Osteocyte (in vitro differentiated cells): ENCODE data around the gene ABCC1. TPM values are rescaled to one million over a fixed set of nuclear protein-coding genes. Genes with fewer than 3 reads are reported as not detected.

Experiments used
- DNase-seq: peaks from one replicate; pipeline ENCODE4 v3.0.0; 2021; ENCODE audit warnings: mixed read lengths; ENCODE audit not compliant: unreplicated experiment; ENCODE audit errors: extremely low spot score
- H3K27ac Mint-ChIP-seq: one replicate; pipeline ENCODE4 v1.8.0; 2021; ENCODE audit warnings: mild to moderate bottlenecking, mixed read lengths; ENCODE audit not compliant: unreplicated experiment
- H3K27me3 Mint-ChIP-seq: one replicate; pipeline ENCODE4 v1.8.0; 2021; ENCODE audit warnings: mixed read lengths; ENCODE audit not compliant: unreplicated experiment
- H3K36me3 Mint-ChIP-seq: one replicate; pipeline ENCODE4 v1.8.0; 2021; ENCODE audit warnings: mixed read lengths; ENCODE audit not compliant: unreplicated experiment
- H3K4me1 Mint-ChIP-seq: one replicate; pipeline ENCODE4 v1.8.0; 2021; ENCODE audit warnings: mixed read lengths; ENCODE audit not compliant: unreplicated experiment
- H3K4me3 Mint-ChIP-seq: one replicate; pipeline ENCODE4 v1.8.0; 2021; ENCODE audit warnings: mild to moderate bottlenecking, moderate library complexity, mixed read lengths; ENCODE audit not compliant: unreplicated experiment
- H3K9me3 Mint-ChIP-seq: one replicate; pipeline ENCODE4 v1.8.0; 2021; ENCODE audit warnings: mixed read lengths; ENCODE audit not compliant: unreplicated experiment
- total RNA-seq: library from RNA; stranded (reverse); gene quantifications from 2 replicates; pipeline ENCODE4 v1.2.1, GENCODE V29; 2021
- TF ChIP-seq, protein P1 (sequence below): fragments of 200-600 bp; sonication (generic); IDR thresholded peaks from 2 replicates; pipeline ENCODE4 v1.5.0; 2021; ENCODE audit warnings: antibody characterized with exemption, mild to moderate bottlenecking, moderate library complexity

ABCC1 gene
- total RNA-seq, 1 donor from 2014 or later: 256 TPM

DNA sequence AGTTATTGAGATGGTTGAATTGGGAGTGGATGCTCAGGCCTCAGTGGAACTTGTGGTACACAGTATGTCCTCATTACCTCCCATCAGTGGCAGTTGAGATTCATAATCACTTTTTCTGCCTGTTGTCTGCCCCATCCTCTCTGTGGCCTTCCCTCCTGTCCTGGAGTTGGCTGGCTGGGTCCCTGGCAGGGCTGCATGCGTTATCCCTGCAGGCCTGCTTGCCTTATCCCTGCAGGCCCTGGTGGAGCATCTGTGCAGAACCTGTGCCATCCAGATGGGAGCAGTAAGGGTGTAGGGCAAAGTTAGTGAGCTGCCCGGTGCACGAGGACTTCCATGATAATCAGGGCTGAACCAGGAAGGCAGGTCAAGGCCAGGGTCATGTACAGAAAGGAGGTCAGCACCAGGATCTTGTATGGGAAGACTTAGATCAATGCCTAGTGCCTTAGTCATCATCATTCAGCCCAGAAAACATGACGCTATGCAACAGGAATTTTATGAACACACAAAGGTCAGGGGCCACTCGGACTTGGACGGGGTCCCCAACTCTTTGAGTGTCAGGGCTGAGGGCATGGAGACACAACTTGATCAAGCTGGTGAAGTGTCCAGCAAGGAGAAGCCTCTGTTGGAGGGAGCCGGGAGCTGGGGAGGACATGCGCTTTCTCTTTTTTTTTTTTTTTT, 47.2 kb downstream of the ABCC1 start:
- H3K4me3 Mint-ChIP-seq: peak overlapping the region; percentile 22
- peaks cover 28% of the 10 kb centered on the region for H3K36me3 Mint-ChIP-seq
- H3K9me3 Mint-ChIP-seq: no peaks in the 10 kb centered on the region
- H3K27ac Mint-ChIP-seq: peak overlapping the region; percentile 94
- TF ChIP-seq, protein P1, sequence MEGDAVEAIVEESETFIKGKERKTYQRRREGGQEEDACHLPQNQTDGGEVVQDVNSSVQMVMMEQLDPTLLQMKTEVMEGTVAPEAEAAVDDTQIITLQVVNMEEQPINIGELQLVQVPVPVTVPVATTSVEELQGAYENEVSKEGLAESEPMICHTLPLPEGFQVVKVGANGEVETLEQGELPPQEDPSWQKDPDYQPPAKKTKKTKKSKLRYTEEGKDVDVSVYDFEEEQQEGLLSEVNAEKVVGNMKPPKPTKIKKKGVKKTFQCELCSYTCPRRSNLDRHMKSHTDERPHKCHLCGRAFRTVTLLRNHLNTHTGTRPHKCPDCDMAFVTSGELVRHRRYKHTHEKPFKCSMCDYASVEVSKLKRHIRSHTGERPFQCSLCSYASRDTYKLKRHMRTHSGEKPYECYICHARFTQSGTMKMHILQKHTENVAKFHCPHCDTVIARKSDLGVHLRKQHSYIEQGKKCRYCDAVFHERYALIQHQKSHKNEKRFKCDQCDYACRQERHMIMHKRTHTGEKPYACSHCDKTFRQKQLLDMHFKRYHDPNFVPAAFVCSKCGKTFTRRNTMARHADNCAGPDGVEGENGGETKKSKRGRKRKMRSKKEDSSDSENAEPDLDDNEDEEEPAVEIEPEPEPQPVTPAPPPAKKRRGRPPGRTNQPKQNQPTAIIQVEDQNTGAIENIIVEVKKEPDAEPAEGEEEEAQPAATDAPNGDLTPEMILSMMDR: no peak
- H3K4me1 Mint-ChIP-seq: peaks cover 83% of the 10 kb centered on the region
- no peak for DNase-seq
- no peaks in the 10 kb centered on the region for H3K27me3 Mint-ChIP-seq

DNA sequence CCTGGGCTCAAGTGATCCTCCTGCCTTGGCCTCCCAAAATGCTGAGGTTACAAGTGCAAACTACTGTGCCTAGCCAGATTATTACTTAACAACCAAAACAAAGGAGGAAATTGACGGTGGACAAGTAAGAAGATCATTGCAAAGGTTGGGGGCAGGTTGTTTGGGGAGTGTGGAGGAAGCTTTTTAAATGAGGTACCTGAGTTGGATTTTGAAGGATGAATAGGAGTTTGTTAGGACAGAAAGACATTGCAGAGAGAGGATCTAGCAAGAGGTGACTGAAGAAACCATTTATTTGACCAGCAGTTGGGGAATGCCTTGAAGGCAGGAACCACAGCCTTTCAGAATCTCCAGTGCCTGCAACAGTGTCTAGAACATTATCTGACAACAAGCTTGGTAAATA, 51.3 kb downstream of the ABCC1 start:
- Mint-ChIP-seq H3K27ac (peak overlapping the region; percentile 41), H3K9me3 (no peaks in the 10 kb centered on the region), H3K36me3 (peaks cover 19% of the 10 kb centered on the region), H3K27me3 (no peaks in the 10 kb centered on the region), H3K4me3 (no peak overlapping the region), H3K4me1 (peaks cover 73% of the 10 kb centered on the region)
- no peak for DNase-seq
- TF ChIP-seq, protein P1: no peak

DNA sequence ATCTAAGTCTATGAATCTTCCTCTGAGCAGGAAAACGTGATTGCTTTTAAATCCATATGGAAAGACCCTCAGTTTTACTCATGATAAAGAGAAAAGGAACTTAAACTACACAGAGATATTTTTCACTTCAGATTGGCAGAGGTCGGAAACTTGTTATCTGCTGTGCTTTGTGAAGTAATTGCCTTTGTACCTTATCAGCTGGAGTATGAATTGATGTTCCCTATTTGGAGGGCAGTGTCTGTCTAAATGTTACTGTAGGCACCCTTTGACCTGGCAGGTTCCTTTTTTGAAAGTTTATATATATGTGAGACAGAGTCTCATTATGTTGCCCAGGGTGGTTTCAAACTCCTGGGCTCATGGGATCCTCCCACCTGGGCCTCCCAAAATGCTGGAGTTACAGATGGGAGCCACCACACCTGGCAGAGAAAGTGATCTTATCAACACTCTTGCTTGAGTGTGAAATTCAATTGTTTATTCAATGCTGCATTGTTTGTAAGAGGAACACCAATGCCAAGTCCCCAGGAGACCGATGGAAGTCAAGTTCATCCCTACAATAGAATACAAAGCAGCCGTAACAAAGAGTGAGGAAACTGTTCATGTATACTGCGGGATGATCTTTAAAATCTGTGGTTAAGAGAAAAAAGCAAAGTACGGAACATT, 52.3 kb downstream of the ABCC1 start:
- H3K27me3 Mint-ChIP-seq: no peaks in the 10 kb centered on the region
- TF ChIP-seq, protein P1: no peak
- H3K4me3 Mint-ChIP-seq: no peak overlapping the region
- H3K9me3 Mint-ChIP-seq: no peaks in the 10 kb centered on the region
- DNase-seq: no peak
- H3K27ac Mint-ChIP-seq: peak overlapping the region; percentile 64
- H3K36me3 Mint-ChIP-seq: peaks cover 14% of the 10 kb centered on the region
- H3K4me1 Mint-ChIP-seq: peaks cover 73% of the 10 kb centered on the region

DNA sequence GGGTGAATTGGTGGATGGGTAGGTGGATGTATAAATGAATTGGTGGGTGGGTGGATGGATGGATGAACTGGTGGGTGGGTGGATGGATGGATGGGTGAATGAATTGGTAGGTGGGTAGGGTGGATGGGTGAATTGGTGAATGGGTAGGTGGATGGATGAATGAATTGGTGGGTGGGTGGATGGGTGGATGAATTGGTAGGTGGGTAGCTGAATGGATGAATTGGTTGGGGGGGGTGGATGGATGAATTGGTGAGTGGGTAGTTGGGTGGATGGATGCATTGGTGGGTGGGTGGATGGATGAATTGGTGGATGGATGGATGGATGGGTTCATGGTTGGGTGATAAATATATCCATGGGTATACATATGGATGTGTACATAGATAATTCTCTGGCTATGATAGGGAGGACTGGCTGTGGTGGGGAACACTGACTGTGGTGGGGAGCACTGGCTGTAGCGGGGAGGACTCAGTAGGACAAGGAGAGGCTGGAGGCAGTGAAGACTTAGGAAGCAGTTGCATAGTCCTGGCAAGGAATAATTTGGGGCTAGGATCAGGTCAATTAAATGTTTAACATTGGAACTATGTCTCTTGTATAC, 54.4 kb downstream of the ABCC1 start:
- peak overlapping the region; percentile 94 for H3K27ac Mint-ChIP-seq
- no peaks in the 10 kb centered on the region for H3K9me3 Mint-ChIP-seq
- DNase-seq: no peak
- peaks cover 71% of the 10 kb centered on the region for H3K4me1 Mint-ChIP-seq
- no peak overlapping the region for H3K4me3 Mint-ChIP-seq
- no peaks in the 10 kb centered on the region for H3K27me3 Mint-ChIP-seq
- TF ChIP-seq, protein P1: no peak
- peaks cover 21% of the 10 kb centered on the region for H3K36me3 Mint-ChIP-seq

DNA sequence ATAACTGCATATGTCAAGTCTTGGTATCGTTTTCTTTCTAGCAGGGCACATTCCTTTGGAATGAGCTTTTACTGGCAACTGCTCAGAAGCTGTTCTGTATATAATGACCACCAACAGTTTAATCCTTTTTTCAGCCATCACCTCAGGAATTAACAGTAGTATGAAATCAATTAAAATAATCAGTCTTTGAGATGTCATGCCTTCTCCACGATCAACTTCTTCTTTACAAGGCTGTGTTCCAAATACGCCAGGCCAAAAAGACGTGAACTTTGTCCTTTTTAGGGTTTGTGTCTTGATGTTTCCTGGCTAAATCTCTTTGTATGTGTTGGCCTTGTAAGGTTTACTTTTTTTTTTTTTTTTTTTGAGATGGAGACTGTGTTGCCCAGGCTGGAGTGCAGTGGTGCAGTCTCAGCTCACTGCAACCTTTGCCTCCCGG, 54.9 kb downstream of the ABCC1 start:
- H3K4me1 Mint-ChIP-seq: peaks cover 75% of the 10 kb centered on the region
- H3K27ac Mint-ChIP-seq: peak overlapping the region; percentile 94
- H3K4me3 Mint-ChIP-seq: no peak overlapping the region
- H3K9me3 Mint-ChIP-seq: no peaks in the 10 kb centered on the region
- no peaks in the 10 kb centered on the region for H3K27me3 Mint-ChIP-seq
- DNase-seq: no peak
- peaks cover 26% of the 10 kb centered on the region for H3K36me3 Mint-ChIP-seq
- TF ChIP-seq, protein P1: no peak
